ENCODE data around the gene IGF1.

The IGF1 gene

DNA sequence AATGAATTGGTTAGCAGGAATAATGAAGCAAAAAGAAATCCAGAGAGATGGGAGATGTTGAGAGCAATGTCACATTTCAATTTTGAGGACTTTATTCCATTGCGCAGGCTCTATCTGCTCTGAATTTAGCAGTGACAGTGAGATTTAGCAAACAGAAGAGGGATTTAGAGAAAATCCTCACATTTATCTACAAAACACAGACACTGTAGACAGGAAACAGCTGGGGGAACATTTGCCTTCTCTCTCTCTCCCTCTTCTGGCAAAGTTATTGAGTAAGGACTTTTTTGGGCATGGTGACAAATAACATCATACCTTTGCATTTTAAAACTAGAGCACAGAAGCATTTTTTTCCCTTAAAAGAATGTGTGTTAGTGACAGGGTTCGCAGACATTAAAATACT, at the start of gene IGF1:
Gene IGF1, minus strand, starts transcription at position 158 of the 400 bp plus-strand sequence. CDS start 182 bp downstream, outside the sequence.
- no peak for DNase-seq (ENCODE audit: low spot score)

DNA sequence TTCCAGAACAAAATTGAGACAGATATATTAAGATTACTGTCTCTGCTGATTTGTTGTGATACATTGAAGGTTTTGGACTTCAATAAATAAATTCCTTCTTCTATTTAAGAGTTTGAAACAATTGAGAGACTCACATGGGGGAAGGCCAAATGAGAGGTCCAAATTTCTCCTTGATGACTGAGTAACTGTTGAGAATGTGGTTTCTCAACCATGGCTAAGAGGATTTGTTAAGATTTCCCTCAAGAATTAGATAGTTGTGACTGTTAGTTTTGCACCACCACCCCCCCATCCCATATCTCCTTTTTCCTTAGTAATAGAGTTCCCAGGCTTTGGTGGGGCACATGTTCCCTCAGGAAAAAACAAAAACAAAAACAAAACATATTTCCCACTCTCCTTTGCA, 47.7 kb upstream of the IGF1 start:
- no peak for DNase-seq (ENCODE audit: low spot score)

GRCh38 chr12:102527171-102527720, 46.9 kb upstream of the IGF1 start:
- no peak for DNase-seq (ENCODE audit: low spot score)

DNA sequence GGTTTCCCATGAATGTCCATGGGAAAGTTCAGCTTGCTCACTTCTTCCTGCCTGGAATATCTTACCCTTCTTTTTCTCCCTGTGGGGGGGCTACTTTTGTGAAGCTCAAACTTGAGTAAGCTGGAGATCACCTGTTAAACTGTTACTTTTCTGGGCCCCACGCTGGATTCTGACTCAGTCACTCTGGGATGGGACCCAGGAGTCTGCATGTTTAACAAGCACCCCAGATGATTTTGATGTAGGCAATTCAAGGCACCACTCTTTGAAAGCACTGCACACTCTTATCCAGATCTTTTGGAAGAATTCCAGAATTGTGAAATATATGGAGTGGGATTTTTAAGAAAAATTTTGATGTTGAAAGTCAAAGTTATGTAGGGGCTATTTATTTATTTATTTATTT, 46.3 kb upstream of the IGF1 start:
- no peak for DNase-seq (ENCODE audit: low spot score)

- no peak for DNase-seq (ENCODE audit: low spot score)
These were observed 42.4 kb upstream of the IGF1 start for GRCh38 chr12:102522768-102523167.

DNA sequence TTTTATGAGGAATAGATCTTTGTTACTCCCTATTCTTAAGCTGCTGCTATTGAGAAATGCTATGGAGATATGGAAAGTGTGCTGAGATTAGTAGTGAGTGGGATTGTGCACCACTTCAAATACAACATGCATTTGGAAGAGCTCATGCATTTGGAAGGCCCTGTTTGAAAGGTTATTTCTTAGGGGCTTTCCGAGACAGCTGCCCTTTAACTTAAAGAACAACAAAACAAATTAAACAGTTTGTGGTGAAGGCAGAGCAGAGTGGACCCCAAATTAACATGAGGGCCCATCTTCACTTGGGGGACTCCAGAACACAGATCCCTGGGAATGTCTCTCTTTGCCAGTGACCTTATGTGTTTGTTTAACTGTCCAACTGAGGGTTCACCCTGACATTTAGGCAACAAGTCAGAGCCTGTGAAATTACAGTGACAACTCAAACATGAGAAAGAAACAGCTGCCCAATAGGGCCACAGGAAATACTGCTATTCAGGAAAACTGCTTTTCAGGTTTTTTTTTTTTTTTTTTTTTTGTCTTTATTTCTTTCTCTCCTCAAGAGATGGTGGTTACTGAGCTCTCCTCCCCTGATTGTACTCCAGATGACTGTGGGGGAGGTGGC, 41.4 kb upstream of the IGF1 start:
- DNase-seq (ENCODE audit: low spot score), result no peak

DNA sequence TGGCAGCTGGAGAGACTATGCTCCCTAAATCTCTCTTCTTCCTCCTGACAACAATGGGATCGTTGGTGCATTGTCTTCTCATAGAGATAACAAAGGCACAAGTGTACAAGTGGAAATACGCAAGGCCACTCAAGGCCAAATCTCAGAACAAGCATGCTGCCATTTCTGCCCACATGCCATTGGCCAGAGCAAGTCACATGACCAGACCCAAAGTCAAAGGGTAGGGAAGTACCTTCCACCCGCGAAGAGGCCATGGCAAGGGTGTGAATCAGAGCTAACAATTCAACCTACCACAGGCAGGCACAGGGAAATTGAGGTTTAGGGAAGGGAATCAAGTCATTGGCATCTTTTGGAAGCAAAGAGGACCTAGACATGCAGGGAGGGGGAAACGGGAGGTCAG, 38.5 kb upstream of the IGF1 start:
- no peak for DNase-seq (ENCODE audit: low spot score)

GRCh38 chr12:102514696-102515095, 34.3 kb upstream of the IGF1 start:
- DNase-seq (ENCODE audit: low spot score), result no peak

DNA sequence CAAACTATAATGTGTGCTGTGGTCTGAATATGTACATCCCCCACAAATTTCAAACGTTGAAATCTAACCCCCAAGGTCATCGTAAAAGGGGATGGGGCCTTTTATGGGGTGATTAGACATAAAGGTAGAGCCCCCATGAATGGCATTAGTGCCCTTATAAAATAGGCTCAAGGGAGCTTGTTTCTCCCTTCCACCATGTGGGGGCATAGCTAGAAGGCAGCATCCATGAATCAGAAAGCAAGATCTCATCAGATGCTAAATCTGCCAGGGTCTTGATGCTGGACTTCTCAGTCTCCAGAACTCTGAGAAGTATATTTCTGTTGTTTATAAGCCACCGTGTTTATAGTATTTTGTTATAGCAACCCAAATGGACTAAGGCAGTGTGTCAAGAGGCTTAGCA, 33.4 kb upstream of the IGF1 start:
- DNase-seq (ENCODE audit: low spot score), result no peak

GRCh38 chr12:102513272-102513671, 32.9 kb upstream of the IGF1 start:
- DNase-seq (ENCODE audit: low spot score), result no peak

DNA sequence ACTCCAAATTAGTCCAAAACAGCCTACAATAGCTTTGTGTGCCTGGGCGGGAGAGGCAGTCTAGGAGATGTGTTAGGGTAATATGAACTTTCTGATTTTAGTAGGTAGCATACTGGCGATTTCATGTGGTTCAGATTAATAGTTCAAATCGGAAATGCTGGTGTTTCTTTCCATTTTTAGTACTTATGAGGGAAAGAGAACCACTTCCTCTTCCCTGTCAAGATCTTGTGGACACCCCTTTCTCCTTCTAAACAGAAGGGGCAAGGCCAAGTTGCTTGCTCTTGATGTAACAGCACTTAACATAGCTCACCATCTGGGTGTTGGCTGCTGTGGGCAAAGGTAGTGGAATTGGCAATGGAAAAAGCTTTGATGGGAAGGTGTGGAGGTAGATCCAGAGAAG, 32.2 kb upstream of the IGF1 start:
- DNase-seq (ENCODE audit: low spot score), result no peak

DNA sequence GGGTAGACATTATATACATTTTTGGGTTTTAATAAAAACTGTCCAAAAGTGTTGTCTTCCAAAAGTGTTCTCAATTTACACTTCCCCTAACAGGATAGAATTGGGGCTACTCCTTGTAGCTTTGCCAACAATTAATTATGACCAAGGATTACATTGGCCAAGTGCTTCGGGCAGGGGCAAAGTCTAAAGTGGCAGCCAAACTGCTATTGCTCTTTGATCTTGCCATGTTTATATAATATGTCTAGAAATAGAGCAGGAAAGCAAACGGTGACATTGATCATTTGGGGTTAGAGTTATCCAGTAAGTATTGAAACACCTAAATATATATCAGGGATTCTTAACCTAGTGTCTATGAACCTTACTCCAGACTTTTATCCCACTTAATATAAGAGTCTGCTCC, 31.2 kb upstream of the IGF1 start:
- DNase-seq (ENCODE audit: low spot score), result no peak

DNA sequence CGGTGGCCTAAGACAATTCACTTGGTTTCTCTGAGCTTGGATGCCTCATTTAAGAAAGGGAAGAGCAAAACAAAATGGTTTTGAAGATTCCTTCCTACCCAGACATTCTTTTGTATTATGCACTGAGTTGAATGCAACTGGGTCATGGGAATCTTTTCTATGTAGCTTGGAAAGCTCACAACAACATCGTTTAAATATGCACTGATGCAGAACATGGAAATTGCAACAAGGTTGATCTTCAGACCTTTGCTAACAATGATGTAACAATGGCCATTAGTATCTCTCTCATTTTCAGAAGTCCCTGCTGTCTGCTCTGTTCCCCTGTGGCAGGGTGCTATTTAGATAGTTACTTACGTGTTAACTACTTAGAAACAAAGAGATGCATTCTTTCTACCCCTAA, 30.1 kb upstream of the IGF1 start:
- DNase-seq (ENCODE audit: low spot score), result no peak

GRCh38 chr12:102510031-102510430, 29.7 kb upstream of the IGF1 start:
- DNase-seq (ENCODE audit: low spot score), result no peak

DNA sequence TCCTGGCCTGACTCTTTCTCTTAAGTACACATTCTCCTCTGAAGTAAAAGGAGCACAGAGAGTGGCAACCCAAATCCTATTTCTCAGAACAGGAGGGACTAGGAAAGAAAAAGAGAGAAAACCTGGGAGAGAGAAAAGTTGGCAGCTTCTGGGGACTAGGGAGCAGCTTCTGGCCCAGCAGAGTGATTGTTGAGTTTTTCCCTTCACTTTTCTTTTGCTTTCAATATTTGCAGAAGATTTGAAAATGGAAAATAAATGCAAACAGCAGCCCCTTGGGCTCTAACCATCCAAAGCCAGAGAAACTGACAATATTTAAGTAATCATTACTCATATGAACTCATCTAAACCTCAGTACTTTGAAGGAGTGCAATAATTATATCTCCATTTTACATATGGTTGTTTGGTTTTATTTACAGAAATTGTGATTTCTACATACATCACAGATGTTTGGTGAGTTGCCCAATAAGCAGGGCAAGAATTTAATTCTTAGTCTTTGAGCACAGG, 28.8 kb upstream of the IGF1 start:
- DNase-seq (ENCODE audit: low spot score), result no peak

DNA sequence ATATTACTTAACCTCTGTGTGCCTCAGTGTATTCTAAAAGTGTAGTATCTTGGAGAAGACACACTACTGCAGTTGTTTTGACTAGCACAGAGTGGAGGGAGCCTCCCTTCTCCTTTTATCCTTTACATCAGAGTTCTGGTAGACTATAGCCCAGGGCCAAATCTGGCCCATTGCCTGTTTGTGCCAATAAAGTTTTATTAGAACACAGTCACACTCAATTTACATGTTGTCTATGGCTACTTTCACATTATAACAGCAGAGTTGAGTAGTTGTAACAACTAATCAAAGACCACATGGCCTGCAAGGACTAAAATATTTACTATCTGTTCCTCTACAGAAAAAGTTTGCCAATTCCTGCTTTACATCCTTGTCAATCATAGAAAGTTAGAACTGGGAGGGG, 27.7 kb upstream of the IGF1 start:
- no peak for DNase-seq (ENCODE audit: low spot score)

- DNase-seq (ENCODE audit: low spot score), result no peak
These were observed 26.9 kb upstream of the IGF1 start for GRCh38 chr12:102507301-102507700.

DNA sequence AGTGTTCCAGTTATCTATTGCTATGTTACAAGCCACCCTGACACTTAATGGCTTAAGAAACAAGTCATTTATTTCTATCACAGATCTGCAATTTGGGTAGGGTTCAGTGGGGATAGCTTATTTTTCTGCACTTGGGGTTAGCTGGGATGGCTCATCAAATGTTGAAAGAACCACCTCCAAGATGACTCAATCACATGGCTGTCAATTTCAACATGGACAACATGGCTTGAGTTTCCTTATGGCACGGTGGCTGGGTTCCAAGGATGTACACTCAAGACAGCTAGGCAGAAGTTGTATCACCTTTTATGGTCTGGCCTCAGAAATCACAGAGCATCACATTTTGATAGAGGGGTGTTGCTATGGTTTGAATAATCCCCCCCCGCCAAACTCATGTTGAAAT, 24.5 kb upstream of the IGF1 start:
- DNase-seq (ENCODE audit: low spot score), result no peak

- DNase-seq (ENCODE audit: low spot score), result no peak
These were observed 23.9 kb upstream of the IGF1 start for GRCh38 chr12:102504280-102504679.

DNA sequence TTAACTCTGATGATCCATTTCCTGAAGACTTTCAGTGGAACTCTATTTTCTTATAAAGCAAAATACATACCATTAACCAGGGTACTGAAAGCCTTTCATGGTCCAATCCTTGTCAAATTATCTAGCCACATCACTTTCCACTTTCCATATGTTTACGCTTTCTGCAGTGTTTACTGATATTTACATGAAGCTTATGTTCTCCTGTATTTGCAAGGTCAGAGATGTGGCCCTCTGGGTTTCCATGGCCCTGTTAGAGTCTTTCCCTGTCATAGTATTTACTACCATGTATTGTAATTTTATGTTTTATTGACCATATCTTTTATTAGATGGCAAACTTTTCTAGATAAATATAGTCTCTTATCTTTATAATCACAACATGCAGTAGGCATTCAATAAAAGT, 23.5 kb upstream of the IGF1 start:
- no peak for DNase-seq (ENCODE audit: low spot score)

GRCh38 chr12:102503056-102503681, 22.8 kb upstream of the IGF1 start:
- DNase-seq (ENCODE audit: low spot score), result no peak

DNA sequence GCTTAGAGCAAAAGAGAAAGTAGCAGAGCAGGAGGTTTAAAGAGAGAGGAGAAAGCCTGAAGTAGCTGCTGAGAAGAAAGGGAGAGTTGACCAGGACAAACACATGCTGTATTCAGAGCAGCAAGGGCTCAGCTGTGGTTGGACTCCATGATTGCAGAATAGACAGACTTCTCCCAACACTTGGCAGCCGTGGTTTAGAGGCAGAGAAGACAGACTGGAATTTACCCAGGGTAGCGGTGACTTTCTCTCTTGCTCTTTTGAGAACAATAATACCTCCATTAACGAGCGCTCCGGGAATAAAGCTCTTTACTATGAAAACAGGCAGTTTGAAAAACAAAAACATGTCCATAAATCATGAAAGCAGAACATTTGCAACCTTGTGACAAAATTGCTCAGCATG, 21.4 kb upstream of the IGF1 start:
- DNase-seq (ENCODE audit: low spot score), result no peak

- no peak for DNase-seq (ENCODE audit: low spot score)
These were observed 18.1 kb upstream of the IGF1 start for GRCh38 chr12:102498471-102498870.

GRCh38 chr12:102497743-102498142, 17.4 kb upstream of the IGF1 start:
- no peak for DNase-seq (ENCODE audit: low spot score)

All from ecto neural progenitor cell (in vitro differentiated cells).